GM19025 (cell line): ENCODE data around the gene ATP5MK.
A peak's percentile ranks its signal among the peaks of the same experiment; 100 is the strongest.
"Not testable (repeated sequence)": the region's sequence is repeated elsewhere in the genome, so short reads cannot be mapped to it uniquely, and the experiment has no call there.

Experiments
- ATAC-seq: cut with Tn5 transposase; IDR thresholded peaks from one replicate; pipeline ENCODE4 v1.9.1; 2021; ENCODE audit warnings: mild to moderate bottlenecking, low read depth, moderate library complexity; ENCODE audit not compliant: unreplicated experiment

The ATP5MK gene

DNA sequence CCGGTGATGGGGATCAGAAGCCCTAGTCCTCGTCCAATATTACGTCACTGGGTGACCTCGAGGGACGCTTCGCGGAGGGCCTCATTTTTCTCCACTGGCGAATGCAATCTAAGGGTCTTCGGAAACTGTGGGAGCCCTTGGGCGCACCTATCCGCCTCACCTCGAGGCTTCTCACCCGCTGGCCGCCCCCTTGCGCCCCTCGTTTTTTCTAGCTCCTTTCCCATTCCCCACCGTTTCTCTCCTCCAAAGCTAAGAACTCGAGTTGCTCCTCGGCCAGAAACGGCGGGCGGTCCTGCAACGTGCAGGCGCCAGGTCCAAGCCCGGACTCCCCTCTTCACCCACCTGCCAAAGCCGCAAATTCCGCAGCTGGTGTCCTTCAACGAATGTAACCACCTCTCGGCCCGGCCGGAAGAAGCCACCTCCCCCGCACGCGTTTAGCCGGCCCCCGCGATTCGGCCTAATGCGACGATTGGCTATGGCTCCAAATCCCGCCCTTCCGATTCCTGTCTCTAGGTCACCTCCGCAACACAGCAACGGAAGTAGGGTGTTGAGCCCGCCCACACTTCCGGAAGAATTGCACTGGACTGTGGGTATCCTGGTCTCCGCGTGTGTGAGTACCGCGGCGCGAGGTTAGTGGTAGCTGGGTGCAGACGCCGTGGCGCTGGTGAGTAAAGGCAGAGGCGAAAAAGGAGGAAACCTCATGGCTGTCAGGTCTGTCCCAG lies at the start of gene ATP5MK, which contains the start of gene PDCD11:
TSS of gene ATP5MK (minus strand) at position 409 of the 722 bp plus-strand sequence. CDS start 4,018 bp downstream, outside the sequence.
TSS of gene PDCD11 (plus strand) at position 560 of the 722 bp plus-strand sequence. CDS start 1,801 bp downstream, outside the sequence.
- ATAC-seq: peak; percentile 98

GRCh38 chr10:103445366-103445765 lies 49.1 kb upstream of the ATP5MK start:
- no peak for ATAC-seq

DNA sequence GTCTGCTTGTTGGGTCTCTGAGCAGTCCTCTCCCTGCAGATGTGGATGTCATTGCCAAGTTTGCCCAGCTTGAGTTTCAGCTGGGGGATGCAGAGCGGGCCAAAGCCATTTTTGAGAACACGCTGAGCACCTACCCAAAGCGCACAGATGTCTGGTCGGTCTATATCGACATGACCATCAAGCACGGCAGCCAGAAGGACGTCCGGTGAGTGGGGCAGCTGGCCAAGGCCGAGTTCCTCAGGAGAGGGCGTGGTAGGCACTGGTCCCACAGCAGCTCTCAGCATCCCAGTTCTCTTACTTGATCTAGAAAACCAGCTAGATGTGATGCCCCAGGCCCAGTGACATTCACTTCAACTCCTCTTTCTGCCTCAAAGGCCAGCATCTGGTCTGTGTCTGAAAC lies 48.2 kb upstream of the ATP5MK start:
- no peak for ATAC-seq

- no peak for ATAC-seq
Observed at GRCh38 chr10:103443475-103444185, 47.4 kb upstream of the ATP5MK start.

DNA sequence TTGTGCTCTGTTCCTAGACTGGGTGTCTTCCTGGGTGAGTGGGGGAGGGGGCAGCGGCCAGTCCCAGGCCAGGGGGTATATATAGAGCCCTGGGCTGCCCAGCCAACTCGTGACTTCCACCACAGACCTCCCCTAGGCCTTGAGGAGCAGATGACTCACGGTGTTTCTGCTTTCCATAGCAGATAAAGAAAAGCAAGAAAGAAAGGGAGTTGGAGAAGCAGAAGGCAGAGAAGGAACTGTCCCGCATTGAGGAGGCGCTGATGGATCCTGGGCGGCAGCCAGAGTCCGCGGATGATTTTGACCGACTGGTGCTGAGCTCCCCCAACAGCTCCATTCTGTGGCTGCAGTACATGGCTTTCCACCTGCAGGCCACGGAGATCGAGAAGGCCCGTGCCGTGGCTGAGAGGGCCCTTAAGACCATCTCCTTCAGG lies 45.8 kb upstream of the ATP5MK start:
- no peak for ATAC-seq

DNA sequence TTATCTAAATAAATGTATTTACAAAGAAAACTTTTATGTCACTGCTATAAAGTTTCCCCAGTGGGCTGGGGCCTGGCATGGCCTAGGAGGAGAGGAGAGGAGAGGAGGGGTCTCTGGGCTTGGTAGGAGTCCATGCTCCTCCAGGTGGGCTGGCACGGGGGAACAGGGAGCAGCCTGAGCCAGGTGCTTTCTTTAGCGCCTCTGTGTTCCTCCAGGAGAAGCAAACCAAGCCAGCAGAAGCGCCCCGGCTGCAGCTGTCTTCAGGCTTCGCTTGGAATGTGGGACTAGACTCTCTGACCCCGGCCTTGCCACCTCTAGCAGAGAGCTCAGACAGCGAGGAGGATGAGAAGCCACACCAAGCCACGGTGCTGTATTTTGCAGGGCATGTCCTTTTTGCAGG lies 45.3 kb upstream of the ATP5MK start:
- ATAC-seq: no peak

DNA sequence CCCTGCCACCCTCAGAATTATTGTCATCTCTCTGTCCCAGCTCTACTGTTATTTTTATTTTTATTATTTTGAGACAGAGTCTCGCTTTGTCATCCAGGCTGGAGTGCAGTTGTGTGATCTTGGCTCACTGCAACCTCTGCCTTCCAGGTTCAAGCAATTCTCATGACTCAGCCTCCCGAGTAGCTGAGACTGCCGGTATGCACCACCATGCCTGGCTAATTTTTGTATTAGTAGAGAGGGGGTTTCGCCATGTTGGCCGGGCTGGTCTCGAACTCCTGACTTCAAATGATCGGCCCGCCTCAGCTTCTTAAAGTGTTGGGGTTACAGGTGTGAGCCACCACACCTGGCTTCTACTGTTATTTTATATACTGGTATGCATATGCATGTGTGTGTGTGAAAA lies 44.9 kb upstream of the ATP5MK start:
- ATAC-seq: no peak

DNA sequence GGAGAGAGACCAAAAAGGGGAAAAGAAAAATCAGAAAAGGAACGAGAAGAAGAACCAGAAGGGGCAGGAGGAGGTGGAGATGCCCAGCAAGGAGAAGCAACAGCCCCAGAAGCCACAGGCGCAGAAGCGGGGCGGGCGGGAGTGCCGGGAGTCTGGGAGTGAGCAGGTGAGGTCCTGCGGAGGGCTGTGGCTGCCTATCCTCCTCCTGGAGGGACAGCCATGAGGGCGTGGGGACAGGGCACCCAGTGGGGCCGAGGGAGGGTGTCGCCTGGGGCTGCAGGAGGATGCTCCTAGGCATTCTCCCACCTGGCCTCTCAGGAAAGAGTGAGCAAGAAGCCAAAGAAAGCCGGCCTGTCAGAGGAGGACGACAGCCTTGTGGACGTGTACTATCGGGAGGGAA lies 44.1 kb upstream of the ATP5MK start:
- ATAC-seq: no peak

DNA sequence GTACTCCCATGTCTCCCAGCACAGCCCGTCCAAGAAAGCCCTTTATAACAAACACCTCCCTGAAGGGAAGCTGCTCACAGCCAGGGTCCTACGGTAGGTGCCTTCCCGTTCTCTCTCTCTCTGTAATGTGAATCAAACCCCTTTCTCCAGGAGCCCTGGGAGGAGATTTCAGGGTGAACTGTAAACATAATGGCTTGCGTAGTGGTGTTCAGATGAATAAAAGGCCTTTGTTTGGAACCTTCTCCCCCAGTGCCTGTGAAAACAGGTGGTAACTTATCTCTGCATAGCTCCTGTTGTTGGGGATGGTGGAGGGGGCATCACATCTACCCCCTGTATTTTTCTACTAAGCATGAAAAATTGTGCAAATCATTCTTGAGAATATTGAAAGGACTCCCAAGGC lies 43.5 kb upstream of the ATP5MK start:
- ATAC-seq: no peak

DNA sequence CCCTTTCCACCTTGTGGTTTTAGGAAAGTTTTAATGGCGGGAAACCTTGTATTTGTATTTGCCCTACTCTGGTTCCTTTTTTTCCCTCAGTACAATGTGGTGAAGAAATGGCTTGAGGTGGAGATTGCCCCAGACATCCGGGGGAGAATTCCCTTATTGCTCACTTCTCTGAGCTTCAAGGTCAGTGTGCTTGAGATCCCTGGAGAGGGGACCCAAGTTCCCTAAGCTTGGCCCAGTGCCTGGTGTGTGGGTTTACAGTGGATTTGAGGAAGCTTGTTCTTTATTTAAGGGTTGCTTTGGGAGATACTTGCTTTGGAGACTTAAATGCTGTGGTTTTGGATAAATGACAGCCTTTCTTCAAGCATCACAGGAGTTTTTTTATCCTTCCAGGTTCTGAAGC lies 37.6 kb upstream of the ATP5MK start:
- no peak for ATAC-seq

- ATAC-seq: no peak
Observed at GRCh38 chr10:103431902-103432301, 35.6 kb upstream of the ATP5MK start.

DNA sequence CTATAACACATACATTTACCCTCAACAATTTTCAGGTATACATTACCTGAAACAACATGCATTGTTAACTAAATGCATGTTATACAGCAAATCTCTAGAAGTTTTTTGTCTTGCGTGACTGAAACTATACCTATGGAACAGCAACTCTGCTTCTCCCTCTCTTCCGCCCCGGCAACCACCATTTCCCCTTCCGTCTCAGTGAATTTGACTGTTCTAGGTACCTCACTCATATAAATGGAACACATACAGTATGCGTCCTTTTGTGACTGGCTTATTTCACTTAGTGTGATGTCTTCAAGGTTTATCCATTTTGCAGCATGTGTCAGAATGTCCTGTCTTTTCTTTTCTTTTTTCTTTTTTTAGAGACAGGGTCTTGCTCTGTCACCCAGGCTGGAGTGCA lies 33.4 kb upstream of the ATP5MK start:
- no peak for ATAC-seq

GRCh38 chr10:103428989-103429643 lies 32.8 kb upstream of the ATP5MK start:
- ATAC-seq: no peak

DNA sequence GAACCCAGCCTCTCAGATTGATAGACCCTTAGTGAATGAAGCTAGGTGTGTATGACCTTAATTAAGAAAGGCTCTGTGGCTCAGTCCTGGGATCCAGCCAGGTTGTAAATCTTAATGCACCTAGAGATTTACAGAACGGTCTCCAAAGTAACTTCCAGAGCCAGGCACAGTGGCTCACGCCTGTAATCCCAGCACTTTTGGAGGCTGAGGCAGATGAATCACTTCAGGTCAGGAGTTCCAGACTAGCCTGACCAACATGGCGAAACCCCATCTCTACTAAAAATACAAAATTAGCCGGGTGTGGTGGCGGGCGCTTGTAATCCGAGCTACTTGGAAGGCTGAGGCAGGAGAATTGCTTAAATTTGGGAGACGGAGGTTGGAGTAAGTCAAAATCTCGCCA lies 31.6 kb upstream of the ATP5MK start:
- ATAC-seq: no peak

DNA sequence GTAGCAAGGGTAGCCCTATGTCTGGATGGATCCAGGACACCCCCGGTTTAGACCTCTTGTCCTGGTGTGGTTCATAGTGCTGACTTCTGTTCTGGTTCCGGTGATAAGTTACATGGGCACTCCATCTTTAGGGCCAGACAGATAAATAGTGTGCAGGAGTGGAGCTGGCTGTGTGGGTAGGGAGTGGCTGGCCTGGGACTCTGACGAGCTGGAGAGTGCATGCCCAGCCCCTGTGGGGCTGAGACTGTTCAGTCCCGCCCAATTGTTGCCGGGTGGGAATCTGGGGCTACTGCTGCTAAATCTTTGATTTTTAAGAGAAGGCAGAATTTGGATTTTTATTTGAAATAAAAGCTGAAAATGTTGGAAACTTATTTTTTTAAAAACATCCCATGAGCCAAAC lies 27.5 kb upstream of the ATP5MK start:
- no peak for ATAC-seq

DNA sequence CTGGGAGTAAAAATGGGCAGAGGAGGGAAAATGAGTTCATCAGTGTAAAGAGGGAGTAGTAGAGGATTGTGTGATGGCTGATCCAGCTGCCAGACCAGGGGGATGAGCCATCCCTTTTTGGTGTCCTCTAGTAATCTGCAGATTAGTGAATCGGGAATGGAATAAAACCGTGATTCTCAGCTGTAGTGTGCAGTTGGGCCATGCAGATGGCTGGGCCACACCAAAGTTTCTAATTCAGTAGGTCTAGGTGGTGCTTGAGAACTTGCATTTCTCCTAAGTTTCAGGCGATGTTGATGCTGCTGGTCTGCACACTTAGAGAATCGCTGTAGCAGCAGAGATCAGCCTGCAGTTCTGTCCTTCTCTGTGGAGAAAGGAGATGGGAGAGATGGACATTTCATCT lies 22.8 kb upstream of the ATP5MK start:
- ATAC-seq: no peak

DNA sequence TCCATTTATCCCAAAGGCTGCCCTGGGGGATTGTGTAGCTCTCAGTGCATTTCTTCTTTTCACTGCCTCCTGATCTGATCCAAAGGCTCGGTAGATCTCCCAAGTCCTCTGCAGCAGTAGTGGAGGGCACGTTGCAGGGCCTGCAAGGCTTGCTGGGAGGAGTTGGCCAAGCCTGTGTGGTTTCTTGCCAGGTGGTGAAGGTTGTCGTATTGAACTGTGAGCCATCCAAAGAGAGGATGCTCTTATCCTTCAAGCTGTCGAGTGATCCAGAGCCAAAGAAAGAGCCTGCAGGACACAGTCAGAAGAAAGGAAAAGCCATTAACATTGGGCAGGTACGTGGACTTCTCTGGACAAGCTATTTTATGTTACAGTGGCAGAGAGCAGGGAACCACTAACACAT lies 21.3 kb upstream of the ATP5MK start:
- no peak for ATAC-seq

DNA sequence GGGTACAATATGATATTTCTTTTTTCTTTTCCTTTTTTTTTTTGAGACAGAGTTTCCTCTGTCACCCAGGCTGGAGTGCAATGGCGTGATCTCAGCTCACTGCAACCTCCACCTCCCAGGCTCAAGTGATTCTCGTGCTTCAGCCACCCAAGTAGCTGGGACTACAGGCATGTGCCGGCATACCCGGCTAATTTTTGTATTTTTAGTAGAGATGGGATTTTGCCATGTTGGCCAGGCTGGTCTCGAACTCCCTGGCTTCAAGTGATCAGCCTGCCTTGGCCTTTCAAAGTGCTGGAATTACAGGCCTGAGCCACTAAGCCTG lies 20.8 kb upstream of the ATP5MK start:
- ATAC-seq: not testable (repeated sequence)

- ATAC-seq: no peak
Observed at GRCh38 chr10:103416436-103417147, 20.3 kb upstream of the ATP5MK start.

- no peak for ATAC-seq
Observed at GRCh38 chr10:103415581-103415980, 19.3 kb upstream of the ATP5MK start.

DNA sequence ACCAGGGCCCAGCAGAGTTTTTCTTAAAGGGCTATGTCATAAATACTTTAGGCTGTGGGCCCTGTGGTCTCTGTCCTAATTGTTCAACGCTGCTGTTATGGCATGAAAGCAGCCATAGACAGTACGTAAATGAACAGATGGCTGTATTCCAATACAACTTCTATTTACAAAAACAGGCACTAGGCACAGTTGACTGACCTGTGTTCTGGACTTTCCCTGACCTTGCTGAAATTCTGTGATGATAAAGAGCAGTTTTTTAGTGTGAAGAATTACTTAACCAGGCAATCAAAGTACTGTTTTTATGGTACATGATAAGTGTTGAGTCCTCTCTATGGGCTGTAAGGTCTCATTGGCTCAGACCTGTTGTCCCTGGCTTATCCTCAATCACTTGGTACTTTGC lies 17.3 kb upstream of the ATP5MK start:
- no peak for ATAC-seq
